GM18520 (cell line): ENCODE data around the gene SIGMAR1.

ENCODE experiments used
- ATAC-seq: cut with Tn5 transposase; IDR thresholded peaks from one replicate; pipeline ENCODE4 v1.9.1; 2021; ENCODE audit not compliant: unreplicated experiment

SIGMAR1 gene

GRCh38 chr9:34633166-34633565 lies 4.4 kb downstream of the SIGMAR1 start:
- no peak for ATAC-seq

DNA sequence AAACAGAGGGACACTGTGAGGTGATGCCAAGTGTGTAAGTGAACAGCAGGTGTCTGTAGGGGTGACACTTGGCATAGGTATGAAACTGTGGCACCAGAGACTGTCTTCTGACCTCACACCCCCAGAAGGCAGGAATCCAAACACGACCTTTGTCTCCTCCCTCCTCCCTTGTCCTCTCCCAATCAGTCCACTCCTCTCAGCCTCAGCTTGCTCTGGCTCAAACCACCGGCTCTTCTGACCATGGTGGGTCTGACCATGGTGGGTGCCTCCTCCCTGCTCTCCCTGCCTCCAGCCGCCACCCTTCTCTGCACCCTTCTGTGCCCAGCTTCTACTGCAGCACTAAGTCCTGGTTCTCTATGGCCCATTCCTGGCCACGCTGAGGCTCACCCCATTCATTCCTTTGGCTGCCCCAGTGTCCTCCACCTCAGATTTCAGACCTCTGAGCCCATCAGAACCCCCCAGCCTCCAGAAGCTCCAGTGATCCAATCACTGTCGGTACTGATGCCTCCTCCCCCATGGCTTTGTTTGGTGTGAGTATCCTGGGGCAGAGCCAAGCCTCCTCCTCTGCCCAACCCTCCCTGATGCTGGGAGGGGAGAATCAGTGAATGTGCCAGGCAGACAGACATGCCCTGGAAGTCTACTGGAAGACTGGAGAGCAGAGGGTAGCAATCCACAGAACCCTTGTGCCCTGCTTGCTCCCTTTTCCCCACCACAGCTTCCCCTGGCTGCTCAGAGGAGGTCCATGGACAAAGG lies 7.0 kb downstream of the SIGMAR1 start:
- ATAC-seq = no peak

GRCh38 chr9:34629491-34629808 lies 8.1 kb downstream of the SIGMAR1 start:
- ATAC-seq = no peak

DNA sequence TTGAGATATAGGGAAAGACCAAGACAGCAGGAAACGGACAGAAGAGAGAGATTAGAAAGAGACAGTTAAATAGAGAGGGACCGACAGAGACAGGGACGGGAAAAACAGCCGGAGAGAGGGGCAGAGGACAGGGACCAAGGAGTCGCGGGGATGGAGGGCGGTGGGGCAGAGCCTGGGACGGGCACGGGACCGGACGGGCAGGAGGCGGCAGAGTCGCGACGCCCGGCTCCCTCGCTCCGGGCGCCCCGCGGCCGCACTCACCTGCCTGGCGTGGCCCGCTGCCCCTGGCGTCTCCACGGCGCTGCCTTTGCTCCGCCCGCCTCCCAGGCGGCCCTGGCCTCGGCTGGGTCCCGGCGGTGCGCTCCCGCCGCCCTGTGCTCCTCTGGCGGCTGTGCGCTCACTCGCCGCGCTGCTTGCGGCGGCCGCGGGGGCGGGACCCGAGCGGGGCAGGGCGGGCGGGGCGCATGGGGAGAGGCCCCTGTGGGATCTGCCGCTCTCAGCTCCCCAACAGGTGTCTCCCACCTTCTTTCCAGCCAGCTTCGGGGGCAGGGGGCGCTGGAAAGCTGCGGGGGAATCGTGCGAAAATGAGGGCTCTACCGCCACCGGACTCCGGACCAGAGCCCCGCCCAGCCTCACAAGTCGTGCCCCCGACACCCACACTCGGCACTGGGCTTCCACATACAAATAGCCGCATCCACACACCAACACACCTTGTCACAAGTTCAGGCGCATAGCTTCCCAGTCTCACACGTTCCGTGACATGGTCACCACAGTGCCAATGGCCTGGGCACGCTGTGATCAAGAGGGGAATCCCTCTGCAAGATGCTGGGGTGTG lies 8.7 kb downstream of the SIGMAR1 start, which contains the start of gene ARID3C:
Gene ARID3C (minus strand): TSS at position 411 of the 835 bp plus-strand sequence. CDS start 1,052 bp downstream, outside the sequence.
- no peak for ATAC-seq

- no peak for ATAC-seq
Measured at GRCh38 chr9:34627716-34628655, 9.6 kb downstream of the SIGMAR1 start.

DNA sequence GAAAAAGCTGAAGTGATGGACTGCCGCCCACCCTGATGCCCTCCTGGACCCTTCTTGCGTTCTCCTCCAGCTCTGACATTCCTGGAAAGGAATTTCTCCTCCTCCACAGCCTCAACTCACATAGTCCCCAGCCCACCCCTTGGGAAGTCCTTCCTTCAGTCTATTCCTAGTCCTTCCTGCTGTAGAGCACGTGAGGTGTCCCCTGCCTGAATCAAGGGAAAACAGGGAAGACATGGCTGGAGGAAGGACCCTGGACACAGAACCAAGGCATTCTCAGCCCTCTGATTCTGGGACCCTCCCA lies 12.5 kb downstream of the SIGMAR1 start:
- no peak for ATAC-seq

DNA sequence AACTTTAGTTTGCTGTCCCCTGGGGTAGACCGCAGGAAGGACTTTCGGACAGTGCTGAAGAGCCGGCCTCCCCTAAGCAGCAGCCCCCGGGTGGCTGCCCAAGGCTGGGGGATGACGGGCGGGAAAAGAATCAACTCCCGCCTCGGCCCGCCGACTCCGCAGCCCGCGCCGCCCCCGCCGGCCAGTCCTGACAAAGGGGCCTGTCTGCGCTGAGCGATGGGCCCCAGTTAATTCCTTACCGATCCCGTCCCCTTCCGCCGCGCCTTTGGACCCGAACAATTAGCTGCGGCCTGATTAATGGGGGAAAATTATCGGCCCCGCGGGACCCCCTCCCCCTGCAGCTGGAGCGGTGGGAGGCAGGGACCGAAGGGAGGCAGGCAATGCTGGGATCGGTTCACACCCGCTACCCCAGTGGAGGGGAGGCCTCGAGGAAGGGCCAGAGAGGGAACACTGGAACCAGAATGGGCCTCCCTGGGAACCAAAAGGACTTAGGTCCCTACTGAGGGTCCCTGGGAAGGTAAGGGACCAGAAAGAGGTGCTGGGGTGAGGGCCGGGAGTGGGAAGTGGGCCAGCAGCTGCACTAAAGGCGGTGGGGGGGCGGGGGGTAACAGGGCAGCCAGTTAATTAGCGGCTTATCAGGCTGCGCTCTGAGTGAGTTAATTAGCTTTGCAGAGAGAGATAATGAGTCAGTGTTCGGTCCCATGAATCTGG lies 13.0 kb downstream of the SIGMAR1 start:
- ATAC-seq = no peak

DNA sequence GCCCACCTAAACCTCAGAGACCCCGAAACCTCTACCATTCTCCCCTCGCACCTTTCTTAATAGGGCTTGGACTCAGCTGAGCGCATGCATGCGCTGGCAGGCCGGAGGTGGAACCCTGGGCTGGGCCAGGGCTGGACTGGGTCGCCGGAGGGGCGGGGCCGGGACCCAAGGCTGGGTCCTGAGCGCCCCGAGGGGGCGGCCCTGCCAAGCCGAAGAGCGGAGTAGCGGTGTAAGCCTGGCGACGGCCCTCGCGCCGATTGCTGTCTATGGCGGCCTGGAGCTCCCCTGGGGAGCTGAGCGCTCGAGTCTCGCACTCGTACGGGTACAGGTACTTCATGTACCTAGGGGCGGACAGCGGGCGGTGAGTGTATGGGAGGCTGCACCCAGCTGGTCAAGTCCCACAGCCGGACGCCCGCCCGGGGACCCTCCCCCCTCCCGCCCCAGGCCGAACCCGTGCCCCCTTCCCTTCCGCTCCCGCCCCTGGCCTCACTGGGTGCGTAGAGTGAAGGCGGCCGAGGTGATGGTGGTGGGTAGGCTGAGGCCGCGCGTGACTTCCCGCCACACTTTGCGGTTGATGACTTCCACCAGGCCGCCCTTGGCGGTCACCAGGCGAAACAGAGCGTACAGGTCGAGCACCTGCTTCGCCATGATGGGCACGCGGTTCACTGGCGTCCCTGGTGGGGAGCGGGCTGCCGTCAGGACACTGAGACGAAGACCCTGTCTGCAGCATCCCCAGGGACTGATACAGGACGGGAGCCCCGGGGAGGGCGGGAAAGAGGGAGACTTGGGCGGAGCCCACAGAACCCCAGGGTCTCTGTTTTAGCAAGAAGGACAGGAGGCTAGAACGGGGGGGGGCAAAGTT lies 14.0 kb downstream of the SIGMAR1 start:
- ATAC-seq = no peak

GRCh38 chr9:34620061-34620994 lies 17.3 kb downstream of the SIGMAR1 start, which contains the start of gene DCTN3:
Gene DCTN3, minus strand, starts transcription at chr9:34620495. Its CDS starts 31 bp downstream, at chr9:34620464.
- ATAC-seq = peak; percentile 88

GRCh38 chr9:34615132-34615531 lies 22.5 kb downstream of the SIGMAR1 start:
- no peak for ATAC-seq

- ATAC-seq = no peak
Measured at GRCh38 chr9:34612788-34613390, 24.7 kb downstream of the SIGMAR1 start.

- ATAC-seq = peak; percentile 64
Measured at GRCh38 chr9:34611811-34612787, 25.5 kb downstream of the SIGMAR1 start, which contains the start of gene RPP25L. Gene RPP25L, minus strand, starts transcription at chr9:34612097. Its CDS starts 801 bp downstream, at chr9:34611296.

- no peak for ATAC-seq
Measured at GRCh38 chr9:34611251-34611810, 26.3 kb downstream of the SIGMAR1 start.

GRCh38 chr9:34610434-34611206 lies 27.0 kb downstream of the SIGMAR1 start:
- ATAC-seq = no peak

GRCh38 chr9:34607331-34607730 lies 30.3 kb downstream of the SIGMAR1 start:
- ATAC-seq = no peak

- no peak for ATAC-seq
Measured at GRCh38 chr9:34606905-34607304, 30.7 kb downstream of the SIGMAR1 start.
